CD14-positive monocyte (primary cell): ENCODE data around the gene ANXA2. TPM values are rescaled to one million over a fixed set of nuclear protein-coding genes. Genes with fewer than 3 reads are reported as not detected.

Experiments
- DNase-seq, 3 donors: peaks; one replicate each; pipeline ENCODE4 v3.0.0-alpha.2; 2011 to 2022
- H2AFZ ChIP-seq: 2 replicates; pipeline ENCODE4 v1.6.0; 2012; ENCODE audit warnings: mild to moderate bottlenecking, low read depth, low read length, inconsistent platforms; ENCODE audit not compliant: insufficient read depth, poor library complexity, severe bottlenecking
- H3K27ac ChIP-seq, 2 donors: 1 replicate in 1 of 2; 2 replicates in 1 of 2; pipeline ENCODE4 v1.5.1; 2012 to 2013; ENCODE audit warnings: low read length in 2 of 2, control low read depth in 1 of 2, inconsistent platforms in 1 of 2, low read depth in 1 of 2, mild to moderate bottlenecking in 1 of 2
- H3K27me3 ChIP-seq, 2 donors: one replicate each; pipeline versions ENCODE4 v1.6.0 to v1.6.1; 2011 to 2013; ENCODE audit warnings: low read length in 2 of 2; ENCODE audit not compliant: control insufficient read depth in 2 of 2, insufficient read depth in 2 of 2
- H3K36me3 ChIP-seq, 2 donors: replicated peaks in 1 of 2; 1 replicate in 1 of 2; 2 replicates in 1 of 2; pipeline versions ENCODE4 v1.5.1 to v1.6.1; 2012 to 2013; ENCODE audit warnings: low read length in 2 of 2, control low read depth in 1 of 2, inconsistent platforms in 1 of 2, mild to moderate bottlenecking in 1 of 2; ENCODE audit not compliant: insufficient read depth in 2 of 2, control insufficient read depth in 1 of 2
- H3K4me1 ChIP-seq, 2 donors: 1 replicate in 1 of 2; 2 replicates in 1 of 2; pipeline versions ENCODE4 v1.5.1 to v1.6.1; 2012 to 2013; ENCODE audit warnings: low read length in 2 of 2, control low read depth in 1 of 2, inconsistent platforms in 1 of 2, mild to moderate bottlenecking in 1 of 2, moderate library complexity in 1 of 2; ENCODE audit not compliant: insufficient read depth in 2 of 2, control insufficient read depth in 1 of 2
- H3K4me2 ChIP-seq: replicated peaks from 2 replicates; pipeline ENCODE3; 2012; ENCODE audit warnings: low read length, moderate library complexity, mild to moderate bottlenecking; ENCODE audit not compliant: poor library complexity, severe bottlenecking; ENCODE audit errors: extremely low read depth
- H3K4me3 ChIP-seq, 3 experiments: fragments of 200-600 bp in 1 of 3; sonication (generic) in 1 of 3; replicated peaks in 1 of 3; 1 replicate in 2 of 3; 2 replicates in 1 of 3; pipeline ENCODE4 v1.5.1; 2011 to 2013; ENCODE audit warnings: low read length in 3 of 3, mild to moderate bottlenecking in 3 of 3, control low read depth in 2 of 3, low read depth in 2 of 3, inconsistent platforms in 1 of 3, moderate library complexity in 1 of 3
- H3K79me2 ChIP-seq: 2 replicates; pipeline ENCODE4 v1.6.0; 2012; ENCODE audit warnings: mild to moderate bottlenecking, control low read depth, inconsistent platforms, low read length, moderate library complexity; ENCODE audit not compliant: insufficient read depth
- H3K9ac ChIP-seq: 2 replicates; pipeline ENCODE4 v1.6.0; 2017; ENCODE audit warnings: low read length, mild to moderate bottlenecking; ENCODE audit not compliant: insufficient read depth, poor library complexity, severe bottlenecking
- H3K9me3 ChIP-seq, 2 donors: replicated peaks in 1 of 2; 1 replicate in 1 of 2; 2 replicates in 1 of 2; pipeline versions ENCODE4 v1.5.1 to v1.6.1; 2012 to 2013; ENCODE audit warnings: low read length in 2 of 2, control low read depth in 1 of 2; ENCODE audit not compliant: control insufficient read depth in 1 of 2, insufficient read depth in 1 of 2
- H4K20me1 ChIP-seq: 2 replicates; pipeline ENCODE4 v1.6.0; 2012; ENCODE audit warnings: mild to moderate bottlenecking, low read length, control low read depth, moderate library complexity; ENCODE audit not compliant: insufficient read depth
- H3K27ac Mint-ChIP-seq, 7 donors: one replicate each; pipeline ENCODE4 v1.8.0; 2020; ENCODE audit warnings: mild to moderate bottlenecking in 7 of 7, mixed read lengths in 7 of 7, moderate library complexity in 6 of 7, inconsistent platforms in 2 of 7
- H3K27me3 Mint-ChIP-seq, 3 donors: one replicate each; pipeline ENCODE4 v1.8.0; 2021 to 2022; ENCODE audit warnings: low read depth in 3 of 3, mild to moderate bottlenecking in 3 of 3, mixed read lengths in 3 of 3, moderate library complexity in 3 of 3, inconsistent platforms in 1 of 3
- H3K36me3 Mint-ChIP-seq, 2 donors: one replicate each; pipeline ENCODE4 v1.8.0; 2020; ENCODE audit warnings: mixed read lengths in 2 of 2, inconsistent platforms in 1 of 2, mild to moderate bottlenecking in 1 of 2
- H3K4me1 Mint-ChIP-seq: one replicate; pipeline ENCODE4 v1.8.0; 2020; ENCODE audit warnings: mild to moderate bottlenecking, mixed read lengths
- H3K4me3 Mint-ChIP-seq, 2 donors: one replicate each; pipeline ENCODE4 v1.8.0; 2020; ENCODE audit warnings: mild to moderate bottlenecking in 2 of 2, mixed read lengths in 2 of 2, moderate library complexity in 1 of 2
- H3K9me3 Mint-ChIP-seq, 7 donors: one replicate each; pipeline ENCODE4 v1.8.0; 2020 to 2022; ENCODE audit warnings: mixed read lengths in 7 of 7, mild to moderate bottlenecking in 6 of 7, moderate library complexity in 6 of 7, inconsistent platforms in 2 of 7
- CTCF ChIP-seq: fragments of 200-600 bp; IDR thresholded peaks from one replicate; pipeline ENCODE4 v1.8.0; 2022; ENCODE audit warnings: antibody characterized with exemption, mild to moderate bottlenecking
- WGBS: methylation state at CpG from one replicate; pipeline ENCODE4 v1.1.5; 2013; ENCODE audit warnings: missing lambda C conversion rate; ENCODE audit not compliant: insufficient coverage; 5-methylcytosine and 5-hydroxymethylcytosine counted together
- intact Hi-C, 2 donors: fragments of 100-400 bp; cut with micrococcal nuclease; formaldehyde crosslinking; loops; one replicate each; pipeline versions ENCODE4 v1.15.0 to v1.15.1; 2023
- polyA plus RNA-seq, 3 donors: library from polyadenylated mRNA; depleted of rRNA in 1 of 3; unstranded in 2 of 3; stranded (reverse) in 1 of 3; fragments of 300-500 nt in 2 of 3; fragments of >200 nt in 1 of 3; fragmentation: Illumina TruSeq in 2 of 3; gene quantifications; 1 replicate in 2 of 3; 2 replicates in 1 of 3; pipeline ENCODE4 v1.2.3, GENCODE V29; 2012 to 2021

ANXA2 gene
- polyA plus RNA-seq, 3 donors = 966 to 2,079 (median 2,046) TPM

- H3K4me1 Mint-ChIP-seq = peaks cover 1% of the 10 kb centered on the region
- peaks cover 0 to 4% (median 0%) of the 10 kb centered on the region in 7 donors for H3K9me3 Mint-ChIP-seq
- peak overlapping the region in 3 of 7 donors; percentile 25 to 39 (median 28) for H3K27ac Mint-ChIP-seq
- H3K36me3 Mint-ChIP-seq = peaks cover 92 to 95% of the 10 kb centered on the region in 2 donors
- H3K79me2 ChIP-seq = peaks cover 40% of the 10 kb centered on the region
- H3K4me2 ChIP-seq = no peak overlapping the region
- peak in 1 of 3 donors; percentile 10 for DNase-seq
- H3K27me3 ChIP-seq = no peaks in the 10 kb centered on the region
- no peak overlapping the region for H3K9ac ChIP-seq
- peaks cover 97% of the 10 kb centered on the region for H4K20me1 ChIP-seq
- no peak overlapping the region for H3K4me3 ChIP-seq
- H3K36me3 ChIP-seq = peaks cover 95 to 97% of the 10 kb centered on the region in 2 donors
- H2AFZ ChIP-seq = no peak overlapping the region
- no peak overlapping the region for H3K4me3 Mint-ChIP-seq
- H3K4me1 ChIP-seq = no peaks in the 10 kb centered on the region
- intact Hi-C loops = no loop called here
- 60% methylated on average over 3 of the region's 5 CpGs for WGBS
- no peak for TF ChIP-seq CTCF
- H3K27ac ChIP-seq = peak overlapping the region in 1 of 2 donors; percentile 41
- peaks cover 0 to 1% (median 0%) of the 10 kb centered on the region in 3 donors for H3K27me3 Mint-ChIP-seq
- no peaks in the 10 kb centered on the region for H3K9me3 ChIP-seq
Observed at GRCh38 chr15:60353245-60353920, 44.4 kb downstream of the ANXA2 start.

- Histone ChIP-seq H2AFZ (no peak overlapping the region), H3K9me3 (no peaks in the 10 kb centered on the region), H3K4me1 (no peaks in the 10 kb centered on the region), H3K4me2 (no peak overlapping the region), H3K79me2 (peaks cover 34% of the 10 kb centered on the region), H3K27ac (no peak overlapping the region), H3K9ac (no peak overlapping the region), H4K20me1 (peaks cover 97% of the 10 kb centered on the region), H3K36me3 (peaks cover 95 to 97% of the 10 kb centered on the region in 2 donors), H3K4me3 (no peak overlapping the region), H3K27me3 (no peaks in the 10 kb centered on the region)
- DNase-seq = no peak
- H3K27ac Mint-ChIP-seq = no peak overlapping the region
- H3K36me3 Mint-ChIP-seq = peaks cover 92 to 95% of the 10 kb centered on the region in 2 donors
- H3K4me1 Mint-ChIP-seq = peaks cover 1% of the 10 kb centered on the region
- no peak overlapping the region for H3K4me3 Mint-ChIP-seq
- no CpG with 5 or more reads among the region's 2 CpGs for WGBS
- H3K27me3 Mint-ChIP-seq = peaks cover 0 to 1% (median 0%) of the 10 kb centered on the region in 3 donors
- intact Hi-C loops = no loop called here
- TF ChIP-seq CTCF = no peak
- H3K9me3 Mint-ChIP-seq = peaks cover 0 to 4% (median 0%) of the 10 kb centered on the region in 7 donors
Observed at GRCh38 chr15:60352525-60352924, 45.3 kb downstream of the ANXA2 start.
